ENCODE results near the gene DDA1. TPM values are rescaled to one million over a fixed set of nuclear protein-coding genes. Genes with fewer than 3 reads are reported as not detected.

Gene DDA1
- total and polyA plus RNA-seq, 9 of the 15 experiments (the other 6 are each of a cell fraction or from before 2014, with no cell fraction given), result 1.4 to 83.8 (median 33.8) TPM

- POLR2A ChIA-PET, result interaction anchor here (0.6 to 0.7 kb wide), 4 partner anchors 67 to 527 kb away, joined by 3 to 8 read pairs (median 3); partner anchors contain the start of gene BST2
- 0 out of 2 replicates have a peak overlapping the region, but pooled peaks have one; percentile 95 for H2AFZ ChIP-seq (ENCODE audit: low read depth, low read length)
- CTCF ChIA-PET (ENCODE audit: low intra/inter-chr PET ratio), result interaction anchor here (0.5 kb wide), 1 partner anchor 58 kb away, joined by 3 read pairs; no protein-coding TSS in a partner anchor
- TF ChIP-seq RBM22 (IDR thresholded peaks at IDR 0.05; ENCODE audit: low read depth, low read length, poor library complexity, severe bottlenecking) (peak; percentile 14), CBFA2T3 (IDR thresholded peaks at IDR 0.05) (no peak), STAG1 (CRISPR knock-in tag; IDR thresholded peaks at IDR 0.05; ENCODE audit: borderline replicate concordance) (no peak), MCM2 (IDR thresholded peaks at IDR 0.05; ENCODE audit: low read depth) (no peak), SMARCA4 (IDR thresholded peaks at IDR 0.05) (no peak), ZBTB7A (IDR thresholded peaks at IDR 0.05; ENCODE audit: borderline replicate concordance, control insufficient read depth, low read depth, low read length) (peak; percentile 47), NEUROD1 (IDR thresholded peaks at IDR 0.05; ENCODE audit: borderline replicate concordance, low read depth, low read length, partially characterized antibody) (no peak), RBM25 (IDR thresholded peaks at IDR 0.05; ENCODE audit: low read depth, low read length, severe bottlenecking) (no peak), ZNF280A (IDR thresholded peaks at IDR 0.05; ENCODE audit: low read depth, partially characterized antibody) (no peak), XRCC5 (IDR thresholded peaks at IDR 0.05; ENCODE audit: low read depth, low read length) (peak; percentile 48; the same call in 1 of the 2 replicates), FOXP4 (CRISPR knock-in tag; IDR thresholded peaks at IDR 0.05; ENCODE audit: borderline replicate concordance) (no peak), ZBTB33 (CRISPR knock-in tag; IDR thresholded peaks at IDR 0.05) (peak; percentile 98), POU5F1 (IDR thresholded peaks at IDR 0.05; ENCODE audit: borderline replicate concordance, low read depth, low read length, partially characterized antibody) (no peak)
- TF ChIP-seq, protein P1, sequence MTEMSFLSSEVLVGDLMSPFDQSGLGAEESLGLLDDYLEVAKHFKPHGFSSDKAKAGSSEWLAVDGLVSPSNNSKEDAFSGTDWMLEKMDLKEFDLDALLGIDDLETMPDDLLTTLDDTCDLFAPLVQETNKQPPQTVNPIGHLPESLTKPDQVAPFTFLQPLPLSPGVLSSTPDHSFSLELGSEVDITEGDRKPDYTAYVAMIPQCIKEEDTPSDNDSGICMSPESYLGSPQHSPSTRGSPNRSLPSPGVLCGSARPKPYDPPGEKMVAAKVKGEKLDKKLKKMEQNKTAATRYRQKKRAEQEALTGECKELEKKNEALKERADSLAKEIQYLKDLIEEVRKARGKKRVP (CRISPR knock-in tag; IDR thresholded peaks at IDR 0.05), result no peak
Measured at GRCh38 chr19:17338433-17339078, 29.2 kb downstream of the DDA1 start.

More at GRCh38 chr19:17338433-17339078, 29.2 kb downstream of the DDA1 start:
- in situ Hi-C loops (cut with MboI) (no loop called here), intact Hi-C loops (cut with micrococcal nuclease) (no loop called here)
- Histone ChIP-seq H3K27ac (ENCODE audit: extremely low read depth, low read depth, low read length) (no peak overlapping the region), H3K4me2 (ENCODE audit: insufficient read depth, low read length) (peak overlapping the region; percentile 96), H3K9me3 (replicated peaks; ENCODE audit: control insufficient read depth, insufficient read depth, low read depth, low read length) (no peaks in the 10 kb centered on the region), H3K36me3 (ENCODE audit: control insufficient read depth, insufficient read depth, low read length) (peaks cover 24% of the 10 kb centered on the region; the same call in 1 of the 3 replicates), H3K4me1 (replicated peaks in 1 of 2; ENCODE audit: control insufficient read depth in 2 of 2, insufficient read depth in 2 of 2, low read length in 2 of 2) (peaks cover 18 to 65% of the 10 kb centered on the region in 2 experiments; a peak in 4 of 5 replicates), H3K79me2 (ENCODE audit: control insufficient read depth, insufficient read depth, low read length) (peaks cover 24% of the 10 kb centered on the region), H3K4me3 (peak overlapping the region; percentile 84), H3K27me3 (ENCODE audit: control insufficient read depth in 2 of 2, insufficient read depth in 2 of 2, low read length in 2 of 2) (no peaks in the 10 kb centered on the region), H4K20me1 (replicated peaks; ENCODE audit: control insufficient read depth, insufficient read depth, low read length) (no peaks in the 10 kb centered on the region; the same call in 1 of the 2 replicates), H3K9me1 (ENCODE audit: control insufficient read depth, insufficient read depth, low read length) (no peaks in the 10 kb centered on the region), H3K9ac (ENCODE audit: insufficient read depth in 1 of 2, low read depth in 2 of 2, low read length in 2 of 2) (peak overlapping the region; percentile 81 to 90; a peak in 3 of 4 replicates)
- peak in 2 of 4 experiments; percentile 15 to 30 for DNase-seq (ENCODE audit: extremely low read depth in 1 of 4, low spot score in 3 of 4)
- no peak for ATAC-seq
- BruUV-seq (replicated peaks), result no TSS peak
- WGBS (ENCODE audit: insufficient coverage, low coverage, missing lambda C conversion rate), result 77% methylated on average over 30 of the region's 30 CpGs
- FAIRE-seq, result no peak

All from K562 (cell line).